ENCODE results near the gene PSMB3. TPM values are rescaled to one million over a fixed set of nuclear protein-coding genes. Genes with fewer than 3 reads are reported as not detected.
A peak's percentile ranks its signal among the peaks of the same experiment; 100 is the strongest.

PSMB3 gene
- total and polyA plus RNA-seq, 9 of the 15 experiments (the other 6 are each of a cell fraction or from before 2014, with no cell fraction given) = 460 to 2,775 (median 574) TPM

DNA sequence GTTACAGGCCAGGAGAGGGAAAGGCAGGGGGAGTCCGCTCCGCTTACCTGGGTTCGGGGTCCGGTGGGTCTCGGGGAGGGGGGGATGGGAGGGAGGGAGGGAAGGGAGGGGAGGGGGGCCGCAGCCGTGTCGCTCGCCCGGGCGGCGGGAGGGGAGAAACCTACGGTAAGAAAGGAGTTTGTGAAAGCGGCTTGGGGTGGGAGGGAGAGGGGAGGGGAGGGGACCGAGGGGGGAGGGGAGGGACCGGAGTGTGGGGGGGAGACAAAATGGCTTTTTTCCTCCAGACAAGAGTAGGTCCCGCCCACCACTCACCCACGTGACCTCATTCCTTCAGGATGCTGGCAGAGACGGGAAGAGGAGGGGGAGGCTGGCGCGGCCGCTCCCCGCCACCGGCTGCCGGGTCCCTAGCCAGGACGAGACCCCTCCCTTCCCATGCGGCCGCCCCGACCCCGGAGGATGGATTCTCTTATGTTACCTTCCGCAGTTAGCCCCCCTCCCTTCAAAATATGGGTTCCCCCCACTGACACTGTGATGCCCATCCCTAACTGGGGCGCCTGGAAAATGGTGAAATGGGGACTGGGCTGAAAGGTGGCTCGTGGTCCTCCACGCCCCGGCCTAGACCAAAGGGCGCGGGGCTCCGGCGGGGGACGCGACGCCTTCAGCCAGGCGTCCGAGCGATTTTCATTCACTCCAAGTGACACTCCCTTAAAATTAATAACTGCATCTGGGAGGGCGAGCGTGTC, 4.2 kb upstream of the PSMB3 start, which contains the start of gene PCGF2 (continued):
- TF ChIP-seq, protein P1, sequence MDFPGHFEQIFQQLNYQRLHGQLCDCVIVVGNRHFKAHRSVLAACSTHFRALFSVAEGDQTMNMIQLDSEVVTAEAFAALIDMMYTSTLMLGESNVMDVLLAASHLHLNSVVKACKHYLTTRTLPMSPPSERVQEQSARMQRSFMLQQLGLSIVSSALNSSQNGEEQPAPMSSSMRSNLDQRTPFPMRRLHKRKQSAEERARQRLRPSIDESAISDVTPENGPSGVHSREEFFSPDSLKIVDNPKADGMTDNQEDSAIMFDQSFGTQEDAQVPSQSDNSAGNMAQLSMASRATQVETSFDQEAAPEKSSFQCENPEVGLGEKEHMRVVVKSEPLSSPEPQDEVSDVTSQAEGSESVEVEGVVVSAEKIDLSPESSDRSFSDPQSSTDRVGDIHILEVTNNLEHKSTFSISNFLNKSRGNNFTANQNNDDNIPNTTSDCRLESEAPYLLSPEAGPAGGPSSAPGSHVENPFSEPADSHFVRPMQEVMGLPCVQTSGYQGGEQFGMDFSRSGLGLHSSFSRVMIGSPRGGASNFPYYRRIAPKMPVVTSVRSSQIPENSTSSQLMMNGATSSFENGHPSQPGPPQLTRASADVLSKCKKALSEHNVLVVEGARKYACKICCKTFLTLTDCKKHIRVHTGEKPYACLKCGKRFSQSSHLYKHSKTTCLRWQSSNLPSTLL (IDR thresholded peaks at IDR 0.05) = no peak
- TF ChIP-seq RCOR1 (IDR thresholded peaks at IDR 0.05; ENCODE audit: borderline replicate concordance in 1 of 2, low read depth in 2 of 2, low read length in 2 of 2) = 0 out of 4 replicates have a peak, but pooled peaks of 1 of the 2 experiments have one; percentile 15
- TF ChIP-seq, protein P2, sequence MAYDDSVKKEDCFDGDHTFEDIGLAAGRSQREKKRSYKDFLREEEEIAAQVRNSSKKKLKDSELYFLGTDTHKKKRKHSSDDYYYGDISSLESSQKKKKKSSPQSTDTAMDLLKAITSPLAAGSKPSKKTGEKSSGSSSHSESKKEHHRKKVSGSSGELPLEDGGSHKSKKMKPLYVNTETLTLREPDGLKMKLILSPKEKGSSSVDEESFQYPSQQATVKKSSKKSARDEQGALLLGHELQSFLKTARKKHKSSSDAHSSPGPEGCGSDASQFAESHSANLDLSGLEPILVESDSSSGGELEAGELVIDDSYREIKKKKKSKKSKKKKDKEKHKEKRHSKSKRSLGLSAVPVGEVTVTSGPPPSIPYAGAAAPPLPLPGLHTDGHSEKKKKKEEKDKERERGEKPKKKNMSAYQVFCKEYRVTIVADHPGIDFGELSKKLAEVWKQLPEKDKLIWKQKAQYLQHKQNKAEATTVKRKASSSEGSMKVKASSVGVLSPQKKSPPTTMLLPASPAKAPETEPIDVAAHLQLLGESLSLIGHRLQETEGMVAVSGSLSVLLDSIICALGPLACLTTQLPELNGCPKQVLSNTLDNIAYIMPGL (CRISPR knock-in tag; IDR thresholded peaks at IDR 0.05) = no peak

DNA sequence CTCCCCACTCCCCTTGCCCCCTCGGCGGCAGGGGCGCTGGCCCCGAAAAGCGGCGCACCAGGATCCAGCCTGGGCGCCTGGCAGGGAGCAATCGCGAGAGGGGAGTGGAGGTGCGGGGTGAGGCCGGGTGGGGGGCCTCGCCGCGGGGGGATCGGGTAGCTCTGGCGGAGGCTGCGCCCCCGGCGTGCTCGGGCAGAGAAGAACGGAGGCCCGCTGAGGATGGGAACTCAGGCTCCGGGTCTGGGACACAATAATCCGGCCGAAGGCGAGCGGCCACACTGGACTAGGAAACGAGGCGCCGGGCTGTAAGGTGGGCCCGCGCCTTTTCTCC, 3.7 kb upstream of the PSMB3 start:
- H4K20me1 ChIP-seq (replicated peaks; ENCODE audit: control insufficient read depth, insufficient read depth, low read length) = peaks cover 9% of the 10 kb centered on the region
- peaks cover 6% of the 10 kb centered on the region for H3K36me3 ChIP-seq (ENCODE audit: control insufficient read depth, insufficient read depth, low read length)
- in situ Hi-C loops (cut with MboI) (no loop called here), intact Hi-C loops (cut with micrococcal nuclease) (no loop called here)
- BruUV-seq (replicated peaks) = no TSS peak
- peaks cover 24 to 60% of the 10 kb centered on the region in 2 experiments for H3K4me1 ChIP-seq (replicated peaks in 1 of 2; ENCODE audit: control insufficient read depth in 2 of 2, insufficient read depth in 2 of 2, low read length in 2 of 2)
- peak overlapping the region; percentile 86 for H3K27ac ChIP-seq (ENCODE audit: extremely low read depth, low read depth, low read length)
- FAIRE-seq = no peak
- DNase-seq (ENCODE audit: extremely low read depth in 1 of 4, low spot score in 3 of 4) = no peak
- peak overlapping the region; percentile 74 for H3K4me3 ChIP-seq
- ChIA-PET CTCF (ENCODE audit: low intra/inter-chr PET ratio) (no interaction called here), POLR2A (interaction anchor here (0.6 to 1.1 kb wide), 2 partner anchors 20 to 172 kb away, joined by 4 read pairs; no protein-coding TSS in a partner anchor)
- no peaks in the 10 kb centered on the region for H3K27me3 ChIP-seq (ENCODE audit: control insufficient read depth in 2 of 2, insufficient read depth in 2 of 2, low read length in 2 of 2)
- peak overlapping the region; percentile 67 for H2AFZ ChIP-seq (ENCODE audit: low read depth, low read length)
- peaks cover 4% of the 10 kb centered on the region for H3K9me1 ChIP-seq (ENCODE audit: control insufficient read depth, insufficient read depth, low read length)
- peaks cover 84% of the 10 kb centered on the region for H3K79me2 ChIP-seq (ENCODE audit: control insufficient read depth, insufficient read depth, low read length)
- 23% methylated on average over 4 of the region's 32 CpGs for WGBS (ENCODE audit: insufficient coverage, low coverage, missing lambda C conversion rate)
- no peak for ATAC-seq
- H3K9me3 ChIP-seq (replicated peaks; ENCODE audit: control insufficient read depth, insufficient read depth, low read depth, low read length) = no peaks in the 10 kb centered on the region
- peak overlapping the region; percentile 86 for H3K4me2 ChIP-seq (ENCODE audit: insufficient read depth, low read length)
- H3K9ac ChIP-seq (ENCODE audit: insufficient read depth in 1 of 2, low read depth in 2 of 2, low read length in 2 of 2) = peak overlapping the region; percentile 90 to 92
- TF ChIP-seq ZNF584 (CRISPR knock-in tag; IDR thresholded peaks at IDR 0.05; ENCODE audit: low read depth) (no peak), EGR1 (conservative IDR thresholded peaks at IDR 0.05) (0 out of 2 replicates have a peak, but pooled peaks have one; percentile 4), PTBP1 (IDR thresholded peaks at IDR 0.05; ENCODE audit: low read depth, low read length) (no peak), EZH2 (IDR thresholded peaks at IDR 0.05; ENCODE audit: borderline replicate concordance, low read depth, low read length) (no peak), SNRNP70 (optimal IDR thresholded peaks at IDR 0.05; ENCODE audit: low read depth, low read length) (no peak), ZBTB7A (IDR thresholded peaks at IDR 0.05; ENCODE audit: borderline replicate concordance, control insufficient read depth, low read depth, low read length) (peak; percentile 30; the same call in 1 of the 2 replicates), CCNT2 (IDR thresholded peaks at IDR 0.05; ENCODE audit: borderline replicate concordance, extremely low read depth, insufficient read length, low read depth, low read length) (peak; percentile 34), CHD2 (IDR thresholded peaks at IDR 0.05; ENCODE audit: low read depth, low read length) (no peak)
- TF ChIP-seq, protein P3, sequence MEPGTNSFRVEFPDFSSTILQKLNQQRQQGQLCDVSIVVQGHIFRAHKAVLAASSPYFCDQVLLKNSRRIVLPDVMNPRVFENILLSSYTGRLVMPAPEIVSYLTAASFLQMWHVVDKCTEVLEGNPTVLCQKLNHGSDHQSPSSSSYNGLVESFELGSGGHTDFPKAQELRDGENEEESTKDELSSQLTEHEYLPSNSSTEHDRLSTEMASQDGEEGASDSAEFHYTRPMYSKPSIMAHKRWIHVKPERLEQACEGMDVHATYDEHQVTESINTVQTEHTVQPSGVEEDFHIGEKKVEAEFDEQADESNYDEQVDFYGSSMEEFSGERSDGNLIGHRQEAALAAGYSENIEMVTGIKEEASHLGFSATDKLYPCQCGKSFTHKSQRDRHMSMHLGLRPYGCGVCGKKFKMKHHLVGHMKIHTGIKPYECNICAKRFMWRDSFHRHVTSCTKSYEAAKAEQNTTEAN (CRISPR knock-in tag; IDR thresholded peaks at IDR 0.05) = no peak
- TF ChIP-seq, protein P4, sequence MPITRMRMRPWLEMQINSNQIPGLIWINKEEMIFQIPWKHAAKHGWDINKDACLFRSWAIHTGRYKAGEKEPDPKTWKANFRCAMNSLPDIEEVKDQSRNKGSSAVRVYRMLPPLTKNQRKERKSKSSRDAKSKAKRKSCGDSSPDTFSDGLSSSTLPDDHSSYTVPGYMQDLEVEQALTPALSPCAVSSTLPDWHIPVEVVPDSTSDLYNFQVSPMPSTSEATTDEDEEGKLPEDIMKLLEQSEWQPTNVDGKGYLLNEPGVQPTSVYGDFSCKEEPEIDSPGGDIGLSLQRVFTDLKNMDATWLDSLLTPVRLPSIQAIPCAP (CRISPR knock-in tag; IDR thresholded peaks at IDR 0.05; ENCODE audit: borderline replicate concordance) = no peak

All from K562 (cell line).